BJ (cell line): ENCODE results near the gene RASGRF2. TPM values are rescaled to one million over a fixed set of nuclear protein-coding genes. Genes with fewer than 3 reads are reported as not detected.

Experiments
- CTCF ChIA-PET: fragments of 350-600 bp; formaldehyde crosslinking; extraction: SDS; loops from one replicate; lab custom pipeline; 2021; ENCODE audit warnings: antibody characterized with exemption, inconsistent platforms; lab: Yijun Ruan, JAX
- POLR2A ChIA-PET: fragments of 300-600 bp; sonication (Branson Sonifier 250); formaldehyde crosslinking; extraction: SDS; loops from one replicate; lab custom pipeline; 2021; ENCODE audit warnings: antibody characterized with exemption; lab: Charles Lee
- DNase-seq: peaks from one replicate; pipeline ENCODE4 v3.0.0-alpha.2; 2011; ENCODE audit warnings: low read depth
- H3K27me3 ChIP-seq: 2 replicates; pipeline ENCODE4 v1.6.0; 2011; ENCODE audit warnings: low read length; ENCODE audit not compliant: control insufficient read depth, insufficient read depth
- H3K36me3 ChIP-seq: 2 replicates; pipeline ENCODE4 v1.5.1; 2011; ENCODE audit warnings: low read length; ENCODE audit not compliant: control insufficient read depth, insufficient read depth
- H3K4me3 ChIP-seq: 2 replicates; pipeline ENCODE4 v1.5.1; 2011; ENCODE audit warnings: low read depth, mild to moderate bottlenecking, control low read depth, low read length
- polyA plus RNA-seq: library from polyadenylated mRNA; depleted of rRNA; stranded (reverse); fragments of >200 nt; gene quantifications from 2 replicates; pipeline ENCODE4 v1.2.3, GENCODE V29; 2011
- TF ChIP-seq, protein P1 (sequence below): IDR thresholded peaks from 2 replicates; pipeline ENCODE4 v1.5.1; 2011; ENCODE audit warnings: low read depth, mild to moderate bottlenecking, control low read depth, inconsistent platforms, low read length, moderate library complexity; ENCODE audit not compliant: insufficient read depth

RASGRF2 gene
- polyA plus RNA-seq, 1 experiment, result 0.85 TPM

DNA sequence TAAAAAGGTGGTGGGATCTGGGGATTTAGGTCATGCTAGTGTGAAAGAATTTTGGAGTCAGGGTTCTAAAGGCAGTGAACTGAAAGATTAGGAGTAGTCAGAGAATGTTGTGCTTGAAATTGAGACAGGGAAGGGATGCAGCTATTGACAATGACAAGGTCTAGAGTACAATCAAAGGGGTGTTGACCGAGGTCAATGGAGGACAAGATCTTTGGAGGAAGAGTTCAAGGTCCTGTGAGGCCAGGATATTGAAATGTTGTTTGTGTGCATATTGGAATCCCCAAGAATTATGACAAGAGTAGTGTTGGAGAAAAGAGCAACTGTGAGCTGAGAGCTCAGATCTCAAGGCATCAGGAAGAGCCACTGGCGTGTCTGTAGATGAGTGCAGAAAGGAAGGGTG, 116.9 kb downstream of the RASGRF2 start:
- H3K36me3 ChIP-seq, result no peaks in the 10 kb centered on the region
- no peak overlapping the region for H3K4me3 ChIP-seq
- no peak for DNase-seq
- TF ChIP-seq, protein P1, sequence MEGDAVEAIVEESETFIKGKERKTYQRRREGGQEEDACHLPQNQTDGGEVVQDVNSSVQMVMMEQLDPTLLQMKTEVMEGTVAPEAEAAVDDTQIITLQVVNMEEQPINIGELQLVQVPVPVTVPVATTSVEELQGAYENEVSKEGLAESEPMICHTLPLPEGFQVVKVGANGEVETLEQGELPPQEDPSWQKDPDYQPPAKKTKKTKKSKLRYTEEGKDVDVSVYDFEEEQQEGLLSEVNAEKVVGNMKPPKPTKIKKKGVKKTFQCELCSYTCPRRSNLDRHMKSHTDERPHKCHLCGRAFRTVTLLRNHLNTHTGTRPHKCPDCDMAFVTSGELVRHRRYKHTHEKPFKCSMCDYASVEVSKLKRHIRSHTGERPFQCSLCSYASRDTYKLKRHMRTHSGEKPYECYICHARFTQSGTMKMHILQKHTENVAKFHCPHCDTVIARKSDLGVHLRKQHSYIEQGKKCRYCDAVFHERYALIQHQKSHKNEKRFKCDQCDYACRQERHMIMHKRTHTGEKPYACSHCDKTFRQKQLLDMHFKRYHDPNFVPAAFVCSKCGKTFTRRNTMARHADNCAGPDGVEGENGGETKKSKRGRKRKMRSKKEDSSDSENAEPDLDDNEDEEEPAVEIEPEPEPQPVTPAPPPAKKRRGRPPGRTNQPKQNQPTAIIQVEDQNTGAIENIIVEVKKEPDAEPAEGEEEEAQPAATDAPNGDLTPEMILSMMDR, result no peak
- ChIA-PET POLR2A (no interaction called here), CTCF (no interaction called here)
- H3K27me3 ChIP-seq, result no peaks in the 10 kb centered on the region

DNA sequence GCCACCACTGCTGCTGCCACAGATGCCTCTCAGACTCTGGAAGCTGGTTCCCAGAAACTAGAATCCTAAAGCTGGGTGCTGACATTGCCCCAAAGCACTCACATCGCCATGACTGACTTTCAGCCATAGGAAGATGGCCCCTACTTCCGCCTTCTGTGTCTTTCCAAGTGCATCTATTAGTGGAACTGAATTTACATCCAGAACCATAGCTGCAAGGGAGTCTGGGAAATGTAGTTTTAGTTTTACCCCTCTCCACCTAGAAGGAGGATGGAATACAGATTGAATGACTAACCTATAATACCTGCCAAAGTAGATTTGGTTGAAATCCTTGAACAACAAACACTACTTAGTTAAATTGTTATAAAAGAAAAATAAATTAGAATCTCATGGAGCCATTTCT, 118.8 kb downstream of the RASGRF2 start:
- H3K27me3 ChIP-seq, result no peaks in the 10 kb centered on the region
- TF ChIP-seq, protein P1, result no peak
- no peak for DNase-seq
- ChIA-PET CTCF (no interaction called here), POLR2A (no interaction called here)
- H3K4me3 ChIP-seq, result no peak overlapping the region
- no peaks in the 10 kb centered on the region for H3K36me3 ChIP-seq

DNA sequence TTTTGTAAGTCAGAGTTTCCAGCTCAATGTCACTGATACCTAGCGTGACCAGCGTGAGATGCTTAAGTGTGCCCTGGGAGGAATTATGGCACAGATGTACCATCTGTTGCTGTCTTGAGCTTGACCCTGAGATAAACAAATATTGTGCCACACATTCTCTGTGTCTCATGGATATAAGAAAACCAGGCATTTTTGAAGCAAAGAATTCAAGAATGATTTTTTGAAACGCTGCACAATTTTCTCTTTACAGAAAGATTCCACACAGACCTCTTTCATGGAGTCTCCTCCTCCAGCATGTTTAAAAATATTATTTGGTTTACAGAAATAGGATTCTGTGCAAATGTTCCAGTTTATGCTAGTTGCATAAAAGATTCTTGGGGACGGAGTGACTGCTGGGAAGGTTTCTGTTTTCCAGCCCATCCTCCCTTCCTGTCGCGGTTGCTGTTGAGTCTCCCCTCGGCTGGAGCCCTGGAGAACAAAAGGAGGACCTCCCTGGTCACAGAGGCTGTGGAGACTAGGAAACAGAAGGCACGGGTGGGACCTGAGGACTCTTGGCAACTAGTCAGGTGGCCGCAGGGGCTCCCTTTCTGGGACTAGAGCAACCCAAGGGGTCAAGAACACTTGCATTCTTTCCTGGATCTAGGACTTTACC, 120.8 kb downstream of the RASGRF2 start:
- POLR2A ChIA-PET, result no interaction called here
- no peaks in the 10 kb centered on the region for H3K36me3 ChIP-seq
- H3K4me3 ChIP-seq, result no peak overlapping the region
- H3K27me3 ChIP-seq, result no peaks in the 10 kb centered on the region
- TF ChIP-seq, protein P1, result no peak
- CTCF ChIA-PET, result no interaction called here
- no peak for DNase-seq

DNA sequence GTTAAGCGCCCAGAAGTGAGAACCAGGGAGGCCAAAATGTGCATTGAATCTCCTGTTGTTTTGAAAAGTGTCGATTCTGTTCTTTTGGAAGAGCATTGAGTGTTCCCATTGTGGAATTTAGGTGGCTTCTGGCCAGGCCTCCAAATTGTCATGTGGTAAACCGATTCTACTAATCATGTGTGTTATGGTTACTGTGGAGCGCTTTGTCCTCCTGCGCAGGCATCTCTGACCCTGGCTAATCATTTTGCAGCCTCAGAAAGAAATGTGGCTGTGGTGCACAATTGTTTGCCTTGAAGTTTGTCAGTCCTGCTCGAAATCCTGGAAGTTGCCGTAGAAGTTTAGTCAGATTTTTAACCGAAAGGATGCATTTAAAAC, 121.3 kb downstream of the RASGRF2 start:
- no peak for DNase-seq
- ChIA-PET POLR2A (no interaction called here), CTCF (no interaction called here)
- H3K36me3 ChIP-seq, result no peaks in the 10 kb centered on the region
- TF ChIP-seq, protein P1, result no peak
- H3K4me3 ChIP-seq, result no peak overlapping the region
- no peaks in the 10 kb centered on the region for H3K27me3 ChIP-seq

DNA sequence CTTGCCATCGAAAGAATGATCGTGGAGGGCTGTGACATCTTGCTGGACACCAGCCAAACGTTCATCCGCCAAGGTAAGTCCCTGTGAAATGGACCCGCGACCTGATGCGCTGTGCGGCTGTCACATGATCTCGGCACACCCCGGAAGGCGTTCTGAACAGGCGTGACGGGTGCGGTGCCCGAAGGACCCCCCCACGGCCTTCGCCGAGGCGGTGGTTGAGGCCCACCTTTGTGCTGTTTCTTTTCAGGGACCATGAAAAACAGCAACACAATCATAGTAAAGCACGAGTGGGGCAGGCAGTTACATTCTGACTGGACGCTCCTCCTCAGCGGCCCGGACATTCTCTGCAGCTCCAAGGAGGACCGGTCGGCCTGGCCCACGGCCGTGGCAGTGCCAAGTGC, 126.7 kb downstream of the RASGRF2 start:
- H3K36me3 ChIP-seq, result no peaks in the 10 kb centered on the region
- ChIA-PET CTCF (no interaction called here), POLR2A (no interaction called here)
- no peak overlapping the region for H3K4me3 ChIP-seq
- no peak for DNase-seq
- H3K27me3 ChIP-seq, result no peaks in the 10 kb centered on the region
- TF ChIP-seq, protein P1, result no peak
